ENCODE measurements around the gene FMN2. TPM values are rescaled to one million over a fixed set of nuclear protein-coding genes. Genes with fewer than 3 reads are reported as not detected.

FMN2 gene
- total and polyA plus RNA-seq, 2 experiments from 2014 or later: 0.97 TPM; not detected in 1

DNA sequence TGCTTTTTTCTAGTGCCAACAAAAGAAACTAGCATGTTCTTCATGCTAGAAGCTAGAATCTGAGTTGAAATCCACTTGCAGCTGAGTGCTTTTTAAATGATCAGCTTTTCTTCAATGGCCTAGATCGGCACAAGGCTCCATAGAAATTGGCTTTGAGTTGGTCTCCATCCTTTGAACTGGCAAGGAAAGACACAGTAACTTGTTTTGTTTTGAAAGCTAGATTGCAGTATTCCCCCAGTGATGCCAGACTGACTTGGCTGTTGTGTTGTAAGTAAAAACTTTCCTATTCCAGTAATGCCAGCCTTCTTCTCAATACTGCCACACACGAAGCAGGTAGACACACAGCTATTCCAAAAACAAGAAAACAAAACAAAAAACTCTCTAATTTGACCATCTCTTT, 139.1 kb downstream of the FMN2 start:
- no peak overlapping the region for H3K4me3 ChIP-seq
- no peak overlapping the region for H3K27ac ChIP-seq
- no peaks in the 10 kb centered on the region for H3K27me3 ChIP-seq
- TF ChIP-seq, protein P1, sequence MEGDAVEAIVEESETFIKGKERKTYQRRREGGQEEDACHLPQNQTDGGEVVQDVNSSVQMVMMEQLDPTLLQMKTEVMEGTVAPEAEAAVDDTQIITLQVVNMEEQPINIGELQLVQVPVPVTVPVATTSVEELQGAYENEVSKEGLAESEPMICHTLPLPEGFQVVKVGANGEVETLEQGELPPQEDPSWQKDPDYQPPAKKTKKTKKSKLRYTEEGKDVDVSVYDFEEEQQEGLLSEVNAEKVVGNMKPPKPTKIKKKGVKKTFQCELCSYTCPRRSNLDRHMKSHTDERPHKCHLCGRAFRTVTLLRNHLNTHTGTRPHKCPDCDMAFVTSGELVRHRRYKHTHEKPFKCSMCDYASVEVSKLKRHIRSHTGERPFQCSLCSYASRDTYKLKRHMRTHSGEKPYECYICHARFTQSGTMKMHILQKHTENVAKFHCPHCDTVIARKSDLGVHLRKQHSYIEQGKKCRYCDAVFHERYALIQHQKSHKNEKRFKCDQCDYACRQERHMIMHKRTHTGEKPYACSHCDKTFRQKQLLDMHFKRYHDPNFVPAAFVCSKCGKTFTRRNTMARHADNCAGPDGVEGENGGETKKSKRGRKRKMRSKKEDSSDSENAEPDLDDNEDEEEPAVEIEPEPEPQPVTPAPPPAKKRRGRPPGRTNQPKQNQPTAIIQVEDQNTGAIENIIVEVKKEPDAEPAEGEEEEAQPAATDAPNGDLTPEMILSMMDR (IDR thresholded peaks at IDR 0.05; ENCODE audit: poor library complexity): no peak
- no peak for TF ChIP-seq EZH2phosphoT487 (IDR thresholded peaks at IDR 0.05; ENCODE audit: low read depth, severe bottlenecking, unreplicated experiment)
- no peak for TF ChIP-seq EZH2 (IDR thresholded peaks at IDR 0.05; ENCODE audit: borderline replicate concordance)
- no peaks in the 10 kb centered on the region for H4K20me1 ChIP-seq (ENCODE audit: insufficient read depth, poor library complexity, severe bottlenecking)
- H2AFZ ChIP-seq: no peak overlapping the region
- H3K4me2 ChIP-seq: no peak overlapping the region
- no peaks in the 10 kb centered on the region for H3K9me3 ChIP-seq (ENCODE audit: low read depth)
- H3K4me1 ChIP-seq (ENCODE audit: insufficient read depth): no peaks in the 10 kb centered on the region
- DNase-seq (ENCODE audit: low spot score): no peak
- no peaks in the 10 kb centered on the region for H3K9me2 ChIP-seq (replicated peaks; ENCODE audit: insufficient read depth)
- H3K36me3 ChIP-seq (replicated peaks; ENCODE audit: insufficient read depth, low read depth): no peaks in the 10 kb centered on the region
- 83% methylated on average over 2 of the region's 2 CpGs for WGBS (ENCODE audit: low lambda C conversion rate, missing lambda C conversion rate)
- H3K79me2 ChIP-seq: no peaks in the 10 kb centered on the region

DNA sequence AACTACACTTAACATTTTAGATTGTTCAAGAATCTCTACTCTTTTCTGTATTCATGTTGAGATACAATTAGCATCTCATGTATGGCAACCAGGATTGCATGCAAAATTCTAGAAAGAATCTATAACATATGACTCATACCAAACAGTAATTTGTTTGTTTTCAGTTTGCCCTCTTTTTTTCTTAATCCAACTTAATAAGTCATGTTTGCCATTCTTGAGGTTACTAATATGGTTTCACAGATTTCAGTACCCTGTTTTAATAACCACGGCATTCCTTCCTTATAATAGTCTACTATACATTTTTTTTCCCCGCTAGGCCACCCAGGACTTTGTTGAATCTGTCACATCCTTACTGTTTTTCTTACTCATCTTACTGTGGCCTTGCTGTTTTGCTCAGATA, 140.8 kb downstream of the FMN2 start:
- H3K9me2 ChIP-seq (replicated peaks; ENCODE audit: insufficient read depth): no peaks in the 10 kb centered on the region
- H4K20me1 ChIP-seq (ENCODE audit: insufficient read depth, poor library complexity, severe bottlenecking): no peaks in the 10 kb centered on the region
- no peaks in the 10 kb centered on the region for H3K9me3 ChIP-seq (ENCODE audit: low read depth)
- TF ChIP-seq EZH2 (IDR thresholded peaks at IDR 0.05; ENCODE audit: borderline replicate concordance) (no peak), EZH2phosphoT487 (IDR thresholded peaks at IDR 0.05; ENCODE audit: low read depth, severe bottlenecking, unreplicated experiment) (no peak)
- TF ChIP-seq, protein P1 (IDR thresholded peaks at IDR 0.05; ENCODE audit: poor library complexity): no peak
- H3K4me2 ChIP-seq: no peak overlapping the region
- H3K27me3 ChIP-seq: no peaks in the 10 kb centered on the region
- no peak for DNase-seq (ENCODE audit: low spot score)
- 71% methylated on average over 2 of the region's 2 CpGs for WGBS (ENCODE audit: low lambda C conversion rate, missing lambda C conversion rate)
- no peak overlapping the region for H2AFZ ChIP-seq
- H3K4me1 ChIP-seq (ENCODE audit: insufficient read depth): peaks cover 8% of the 10 kb centered on the region
- H3K27ac ChIP-seq: no peak overlapping the region
- no peak overlapping the region for H3K4me3 ChIP-seq
- no peaks in the 10 kb centered on the region for H3K79me2 ChIP-seq
- H3K36me3 ChIP-seq (replicated peaks; ENCODE audit: insufficient read depth, low read depth): no peaks in the 10 kb centered on the region

DNA sequence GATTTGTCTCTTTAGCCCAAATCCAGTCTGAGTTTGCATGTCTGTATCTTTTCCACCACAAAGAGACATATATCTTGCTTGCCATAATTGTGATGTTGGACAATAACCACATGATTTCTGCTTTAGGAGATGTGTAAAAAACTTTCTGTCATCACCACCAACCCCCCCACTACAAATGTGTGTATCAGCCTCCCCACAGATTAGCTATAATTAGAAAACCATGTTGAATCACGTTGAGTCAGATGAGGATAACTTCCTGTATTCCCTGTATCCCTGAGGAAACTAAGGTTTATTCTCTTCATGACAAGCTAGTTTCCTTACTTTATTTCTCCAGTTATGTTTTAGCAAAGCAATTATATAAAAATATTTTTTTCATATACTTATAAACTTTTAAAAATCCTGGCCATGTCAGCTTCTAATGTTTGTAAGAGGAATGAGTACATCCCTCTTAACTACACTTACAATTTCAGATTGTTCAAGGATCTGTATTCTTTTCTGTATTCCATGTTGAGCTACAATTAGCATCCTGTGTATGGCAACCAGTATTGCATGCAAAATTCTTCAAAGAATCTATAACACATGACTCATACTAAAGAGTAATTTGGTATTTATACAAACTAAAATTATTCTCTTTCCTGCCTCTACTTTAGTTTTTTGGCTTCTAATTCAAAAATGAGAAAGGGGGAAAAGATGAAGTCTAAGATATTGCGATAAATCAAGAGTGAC, 143.0 kb downstream of the FMN2 start:
- Histone ChIP-seq H4K20me1 (ENCODE audit: insufficient read depth, poor library complexity, severe bottlenecking) (no peaks in the 10 kb centered on the region), H3K4me2 (no peak overlapping the region), H3K36me3 (replicated peaks; ENCODE audit: insufficient read depth, low read depth) (no peaks in the 10 kb centered on the region), H3K79me2 (no peaks in the 10 kb centered on the region), H3K9me2 (replicated peaks; ENCODE audit: insufficient read depth) (no peaks in the 10 kb centered on the region), H3K27me3 (no peaks in the 10 kb centered on the region), H3K4me1 (ENCODE audit: insufficient read depth) (peaks cover 11% of the 10 kb centered on the region), H3K9me3 (ENCODE audit: low read depth) (no peaks in the 10 kb centered on the region), H3K27ac (no peak overlapping the region), H2AFZ (no peak overlapping the region), H3K4me3 (no peak overlapping the region)
- no peak for DNase-seq (ENCODE audit: low spot score)
- WGBS (ENCODE audit: low lambda C conversion rate, missing lambda C conversion rate): 81% methylated on average over 2 of the region's 2 CpGs
- TF ChIP-seq, protein P1 (IDR thresholded peaks at IDR 0.05; ENCODE audit: poor library complexity): no peak
- no peak for TF ChIP-seq EZH2 (IDR thresholded peaks at IDR 0.05; ENCODE audit: borderline replicate concordance)
- TF ChIP-seq EZH2phosphoT487 (IDR thresholded peaks at IDR 0.05; ENCODE audit: low read depth, severe bottlenecking, unreplicated experiment): no peak
